ENCODE data around the gene SLC36A2.
"Not testable (repeated sequence)": the region's sequence is repeated elsewhere in the genome, so short reads cannot be mapped to it uniquely, and the experiment has no call there.

SLC36A2 gene

DNA sequence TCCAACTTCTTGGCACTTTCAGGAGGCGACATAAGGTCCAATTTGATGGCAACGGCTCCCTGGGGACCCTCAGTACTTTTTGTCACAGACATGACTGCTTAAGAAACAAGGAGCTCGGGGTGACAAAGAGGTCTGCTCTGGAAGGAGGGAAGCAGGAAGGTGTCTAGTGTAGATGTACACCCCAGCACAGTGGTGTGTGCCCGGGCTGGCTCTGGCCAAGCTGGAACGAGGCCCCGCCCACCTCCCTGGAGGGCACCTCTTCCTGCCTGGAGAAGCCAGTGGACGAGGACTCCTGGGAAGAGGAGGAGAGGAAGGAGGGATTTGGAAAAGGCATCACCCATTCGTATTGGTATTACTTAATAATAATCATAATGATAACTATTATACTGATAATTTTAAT, at the start of gene SLC36A2:
SLC36A2 (minus strand) TSS at position 191 of the 400 bp plus-strand sequence; CDS start at position 92, 99 bp downstream.
- no peak for DNase-seq (ENCODE audit: extremely low read depth in 1 of 2, low read depth in 1 of 2)

DNA sequence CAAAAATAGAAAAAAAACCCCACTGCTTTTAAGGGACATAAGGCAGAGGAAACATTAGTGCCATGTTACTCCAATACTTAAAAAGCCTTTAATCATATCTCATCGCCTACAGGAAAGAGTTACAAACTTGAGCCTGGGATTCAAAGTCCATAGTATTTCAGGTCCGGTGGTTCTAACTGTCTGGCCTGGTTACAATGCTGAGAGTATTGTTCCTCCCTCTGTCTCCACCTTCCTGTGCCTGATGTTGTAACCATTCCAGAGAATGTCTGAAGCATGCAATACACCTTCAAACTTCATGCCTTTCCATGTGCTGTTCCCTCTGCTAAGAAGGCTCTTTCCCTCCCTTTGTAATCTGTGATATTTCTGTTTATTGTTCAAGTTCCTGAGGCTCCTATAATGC, 41.6 kb upstream of the SLC36A2 start:
- DNase-seq (ENCODE audit: extremely low read depth in 1 of 2, low read depth in 1 of 2), result no peak

DNA sequence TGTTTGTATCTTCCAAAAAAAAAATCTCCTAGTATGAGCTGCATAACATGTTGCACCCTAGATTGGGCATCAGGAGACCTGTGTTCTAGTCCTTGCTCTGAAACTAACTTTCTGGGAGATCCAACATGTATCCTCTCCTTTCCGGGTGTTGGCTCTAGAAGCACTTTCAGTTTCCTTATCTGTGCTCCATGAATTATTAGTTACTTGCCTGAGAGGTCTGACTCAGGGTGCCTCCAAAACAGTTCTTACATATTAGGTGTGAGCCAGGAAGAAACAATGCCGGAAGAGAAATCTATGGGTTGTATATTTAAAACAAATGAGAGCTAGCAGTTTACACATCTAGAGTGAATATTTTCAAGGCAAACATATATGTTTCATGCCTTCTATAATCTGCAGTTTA, 36.7 kb upstream of the SLC36A2 start:
- no peak for DNase-seq (ENCODE audit: extremely low read depth in 1 of 2, low read depth in 1 of 2)

DNA sequence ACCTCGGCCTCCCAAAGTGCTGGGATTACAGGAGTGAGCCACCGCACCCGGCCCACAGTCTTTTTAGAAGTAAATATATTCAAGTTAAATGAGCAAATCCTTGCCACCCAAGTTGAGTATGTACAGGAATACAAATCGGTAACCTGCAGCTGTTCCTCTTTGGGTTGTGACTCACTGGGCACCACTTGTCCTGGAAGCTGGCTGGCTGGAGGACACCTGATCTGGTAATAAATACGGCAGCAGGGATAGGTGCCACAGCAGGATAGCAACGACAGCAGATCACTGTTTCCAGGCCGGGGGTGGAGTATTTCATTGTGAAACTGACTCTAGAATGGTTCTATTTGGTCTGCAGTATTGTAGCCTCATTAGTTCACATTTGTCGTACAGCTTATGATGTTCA, 35.7 kb upstream of the SLC36A2 start:
- no peak for DNase-seq (ENCODE audit: extremely low read depth in 1 of 2, low read depth in 1 of 2)

DNA sequence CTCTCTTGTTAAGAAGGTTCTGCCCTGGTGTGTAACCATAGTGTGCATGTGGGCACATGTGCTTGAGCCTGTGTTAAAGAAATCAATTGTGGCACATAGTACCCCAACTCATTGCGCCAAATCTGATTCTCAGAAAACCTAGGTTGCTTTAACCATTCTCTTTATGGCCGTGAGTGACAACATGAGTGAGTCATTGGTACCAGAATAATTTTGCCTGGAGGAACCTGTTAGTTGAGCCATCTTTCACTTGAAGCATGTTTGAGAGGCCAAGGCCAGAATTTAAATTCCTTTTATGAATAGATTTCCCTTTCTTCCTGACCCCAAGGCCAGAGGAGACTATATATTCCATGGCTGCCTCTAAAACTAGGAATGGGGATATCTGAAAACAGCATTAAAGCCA, 35.2 kb upstream of the SLC36A2 start:
- DNase-seq (ENCODE audit: extremely low read depth in 1 of 2, low read depth in 1 of 2), result no peak

DNA sequence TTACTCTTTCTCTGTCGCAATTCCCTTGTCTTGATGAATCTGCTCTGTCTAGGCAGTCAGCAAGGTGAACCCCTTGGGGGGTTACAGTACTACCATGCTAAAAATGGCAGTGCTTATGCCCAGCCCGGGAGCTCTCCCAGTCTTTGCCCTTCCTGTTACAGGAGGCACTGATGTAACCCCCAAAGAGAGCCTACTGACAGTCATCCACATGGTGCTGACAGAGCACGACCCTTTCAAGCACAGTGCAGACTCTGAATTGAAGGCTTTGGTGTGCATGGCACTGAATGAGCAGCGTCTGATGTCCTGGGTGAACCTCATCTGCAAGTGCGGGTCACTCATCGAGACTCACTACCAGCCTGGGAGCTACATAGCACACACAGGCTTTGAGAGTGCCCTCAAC, 34.5 kb upstream of the SLC36A2 start:
- DNase-seq (ENCODE audit: extremely low read depth in 1 of 2, low read depth in 1 of 2), result no peak

DNA sequence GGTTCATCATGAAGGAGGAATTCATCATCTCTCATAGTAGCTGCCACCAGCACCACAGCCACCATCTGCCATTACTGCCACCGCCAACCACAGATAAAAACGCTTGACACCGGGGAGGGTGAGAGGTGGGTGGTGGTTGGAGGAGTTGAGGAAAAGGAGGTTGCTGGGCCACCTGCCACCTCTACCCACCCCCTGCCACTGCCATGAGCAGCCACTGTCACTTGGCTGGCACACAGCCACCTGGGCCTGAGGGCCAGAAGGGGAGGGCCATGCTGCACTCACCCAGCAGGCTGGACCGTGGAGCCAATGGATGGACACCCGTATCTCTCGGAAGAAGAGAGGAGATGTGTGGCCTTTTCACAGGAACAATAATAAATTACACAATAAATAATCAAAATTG, 31.3 kb upstream of the SLC36A2 start:
- no peak for DNase-seq (ENCODE audit: extremely low read depth in 1 of 2, low read depth in 1 of 2)

DNA sequence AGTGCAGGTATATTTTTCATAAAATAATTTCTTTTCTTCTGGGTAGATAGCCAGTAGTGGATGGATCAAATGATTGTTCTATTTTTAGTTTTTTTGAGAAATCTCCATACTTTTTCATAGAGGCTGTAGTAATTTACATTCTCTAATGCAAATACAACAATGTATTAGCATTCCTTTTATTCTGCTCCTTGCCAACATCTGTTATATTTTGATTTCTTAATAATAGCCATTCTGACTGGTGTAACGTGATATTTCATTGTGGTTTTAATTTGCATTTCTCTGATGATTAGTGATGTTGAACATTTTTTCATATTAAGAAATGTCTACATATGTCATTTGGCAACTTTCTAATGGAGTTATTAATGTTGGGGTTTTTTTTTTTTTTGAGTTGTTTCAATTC, 27.2 kb upstream of the SLC36A2 start:
- no peak for DNase-seq (ENCODE audit: extremely low read depth in 1 of 2, low read depth in 1 of 2)

DNA sequence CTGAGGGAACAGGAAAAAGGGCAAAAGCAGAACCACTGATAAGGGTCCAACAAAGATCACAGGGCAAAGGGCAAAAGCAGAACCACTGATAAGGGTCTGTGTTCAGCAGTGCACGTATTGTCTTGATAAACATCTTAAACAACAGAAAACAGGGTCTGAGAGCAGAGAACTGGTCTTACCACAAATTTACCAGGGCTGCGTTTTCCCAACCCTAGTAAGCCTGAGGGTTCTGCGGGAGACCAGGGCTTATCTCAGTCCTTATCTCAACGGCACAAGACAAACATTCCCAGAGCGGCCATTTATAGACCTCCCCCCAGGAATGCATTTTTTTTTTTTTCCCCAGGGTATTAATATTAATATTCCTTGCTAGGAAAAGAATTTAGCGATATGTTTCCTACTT, 19.7 kb upstream of the SLC36A2 start:
- not testable (repeated sequence) for DNase-seq (ENCODE audit: extremely low read depth in 1 of 2, low read depth in 1 of 2)

DNA sequence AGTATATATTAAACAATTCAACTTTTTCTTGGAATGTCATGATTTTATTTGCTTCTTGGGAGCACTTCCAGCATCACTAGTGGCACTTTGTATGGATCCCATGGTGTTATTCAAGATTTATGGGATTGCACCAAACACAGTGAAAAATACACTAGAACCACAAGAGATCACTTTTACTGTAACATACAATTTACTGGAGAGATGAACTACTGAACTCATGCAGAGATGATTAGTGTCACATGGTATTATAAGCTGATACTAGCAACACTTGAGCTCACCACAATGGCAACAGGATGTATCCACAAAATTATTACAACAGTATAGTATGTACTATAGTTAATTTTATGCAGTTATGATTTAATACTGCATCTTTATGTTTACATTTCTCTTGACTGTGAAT, 16.3 kb upstream of the SLC36A2 start:
- DNase-seq (ENCODE audit: extremely low read depth in 1 of 2, low read depth in 1 of 2), result no peak

DNA sequence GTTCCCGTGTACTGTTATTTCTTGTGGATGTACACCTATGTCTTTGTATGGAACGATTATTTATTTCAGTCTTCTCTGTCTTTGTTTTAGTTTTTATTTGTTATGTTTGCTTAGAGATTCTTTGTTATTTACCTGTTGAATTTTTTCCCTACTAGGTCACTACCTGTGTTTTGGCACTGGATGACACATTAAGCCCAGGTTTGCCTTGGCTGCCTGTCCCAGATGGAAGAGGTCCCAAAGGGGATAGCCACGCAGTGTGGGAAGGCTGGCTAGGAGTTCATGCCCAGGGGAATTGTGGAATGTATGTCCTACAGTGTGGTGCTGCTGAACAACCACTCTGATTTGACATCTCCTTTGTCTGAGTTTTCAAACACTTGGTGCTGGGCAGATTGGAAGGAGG, 15.6 kb upstream of the SLC36A2 start:
- no peak for DNase-seq (ENCODE audit: extremely low read depth in 1 of 2, low read depth in 1 of 2)

DNA sequence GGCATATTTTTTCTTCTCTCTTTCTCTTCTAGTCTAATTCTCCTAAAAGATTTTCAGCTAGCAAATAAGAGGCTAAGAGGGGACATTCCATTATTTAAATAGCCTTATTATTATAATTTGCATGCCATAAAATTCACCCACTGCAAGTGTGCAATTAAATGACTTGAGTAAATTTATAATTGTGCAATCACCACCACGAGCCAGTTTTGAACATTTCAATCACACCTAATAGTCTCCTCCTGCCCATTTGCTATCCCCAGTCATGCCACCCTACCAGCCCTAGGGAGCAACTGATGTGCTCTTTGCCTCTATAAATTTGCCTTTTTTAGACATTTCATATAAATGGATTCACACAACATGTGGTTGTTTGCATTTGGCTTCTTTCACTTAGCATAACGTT, 12.0 kb upstream of the SLC36A2 start:
- DNase-seq (ENCODE audit: extremely low read depth in 1 of 2, low read depth in 1 of 2), result no peak

DNA sequence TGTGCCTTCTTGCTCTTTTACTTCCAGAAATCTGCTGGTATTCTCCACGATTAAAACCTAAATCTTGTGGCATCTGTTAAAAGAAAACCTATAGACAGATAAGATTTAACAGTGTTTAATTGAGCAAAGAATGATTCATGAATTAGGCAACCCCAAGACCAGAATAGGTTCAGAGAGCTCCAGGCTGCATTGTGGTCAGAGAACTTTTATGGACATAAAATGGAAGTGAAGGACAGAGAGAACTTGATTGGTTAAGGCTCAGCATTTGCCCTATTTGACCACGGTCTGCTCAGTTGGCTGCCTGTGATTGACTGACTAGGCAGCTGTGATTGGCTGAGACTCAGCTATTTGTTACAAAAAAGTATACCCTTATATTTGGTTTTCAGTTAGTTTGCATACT, 10.4 kb upstream of the SLC36A2 start:
- no peak for DNase-seq (ENCODE audit: extremely low read depth in 1 of 2, low read depth in 1 of 2)

DNA sequence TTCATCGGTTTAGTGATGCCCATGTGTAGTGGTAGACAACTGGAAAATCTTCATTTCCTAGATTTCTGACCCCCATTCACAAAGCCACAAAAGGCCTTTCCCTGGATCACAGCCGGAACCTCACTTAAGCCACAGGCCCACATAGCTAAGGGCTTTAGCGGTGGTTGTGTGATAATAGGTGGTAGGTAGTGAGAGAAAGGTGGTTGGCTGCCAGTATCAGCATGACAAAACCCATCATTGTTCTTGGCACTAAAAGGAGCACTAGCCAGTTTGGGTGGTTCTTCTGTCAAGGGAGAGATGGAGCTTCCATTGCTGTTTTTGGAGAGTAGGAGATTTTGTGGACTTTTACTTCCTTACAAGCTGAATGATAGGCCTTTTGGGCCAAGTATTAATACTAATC, 9.7 kb upstream of the SLC36A2 start:
- DNase-seq (ENCODE audit: extremely low read depth in 1 of 2, low read depth in 1 of 2), result no peak

DNA sequence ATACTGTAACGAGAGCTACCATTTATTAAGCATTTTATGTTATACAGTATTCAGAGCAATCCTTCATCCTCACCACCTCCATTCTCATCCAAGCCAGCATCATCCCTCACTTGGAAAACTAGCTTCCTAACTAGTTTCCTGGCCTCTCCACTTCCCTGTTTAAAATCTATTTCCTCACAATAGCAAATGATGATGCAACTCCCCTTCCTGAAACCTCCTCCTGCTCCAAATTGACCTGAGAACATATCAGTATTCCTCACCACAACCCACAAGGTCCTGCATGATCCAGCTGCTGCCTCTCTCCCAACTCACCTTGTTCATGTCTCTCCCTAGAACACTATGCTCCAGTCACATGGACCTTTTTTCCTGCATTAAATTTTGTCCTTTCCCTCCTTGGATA, 4.3 kb upstream of the SLC36A2 start:
- no peak for DNase-seq (ENCODE audit: extremely low read depth in 1 of 2, low read depth in 1 of 2)

DNA sequence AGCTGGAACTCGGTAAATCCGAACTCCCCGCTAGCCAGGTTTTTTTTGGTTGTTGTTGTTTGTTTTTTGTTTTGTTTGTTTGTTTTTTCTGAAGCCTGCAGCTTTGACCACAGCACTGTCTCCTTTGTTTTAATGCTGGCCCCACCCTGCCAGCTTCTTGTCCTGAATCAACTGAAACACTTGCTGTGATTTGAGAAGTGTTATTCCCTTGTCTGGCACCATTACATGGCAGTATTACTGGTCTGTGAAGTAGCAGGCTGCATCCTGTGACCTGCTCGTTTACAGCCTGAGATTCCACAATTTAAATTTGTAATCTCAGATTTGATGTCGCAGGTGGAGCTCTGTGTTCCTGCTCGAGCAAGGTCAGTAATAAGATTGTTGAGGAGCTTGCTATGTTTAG, 1.4 kb upstream of the SLC36A2 start:
- no peak for DNase-seq (ENCODE audit: extremely low read depth in 1 of 2, low read depth in 1 of 2)

DNA sequence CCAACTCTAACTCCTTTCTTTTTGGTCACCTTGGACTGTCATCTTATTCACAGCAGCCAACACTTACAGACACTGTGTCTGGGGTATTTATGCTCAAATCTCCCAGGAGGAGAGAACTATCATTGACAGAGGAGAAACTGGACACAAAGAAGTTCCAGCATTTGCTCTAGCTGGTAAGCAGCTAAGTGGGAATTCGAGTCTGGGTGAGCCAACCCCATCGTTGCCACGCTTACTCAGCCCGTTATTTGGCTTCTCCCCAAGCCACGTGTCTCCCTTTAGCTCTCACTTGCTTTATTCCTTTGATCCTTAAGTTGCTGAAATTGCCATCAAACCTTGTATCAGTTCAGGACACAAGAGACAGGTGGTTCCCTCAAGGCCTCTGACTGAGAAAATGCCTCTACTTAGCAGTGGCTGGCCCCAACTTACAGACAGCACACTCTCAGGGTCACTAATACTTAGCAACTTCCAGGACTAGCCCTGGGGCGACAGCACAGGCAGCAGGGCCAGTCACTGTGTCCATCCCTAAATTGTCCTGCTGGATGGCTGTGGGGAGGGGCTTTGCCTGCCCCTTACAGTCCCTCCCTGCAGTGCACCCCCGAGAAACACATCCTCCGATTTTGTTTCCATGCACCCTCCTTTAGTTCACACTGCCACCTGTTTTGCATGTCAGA, 1.4 kb downstream of the SLC36A2 start:
- DNase-seq (ENCODE audit: extremely low read depth in 1 of 2, low read depth in 1 of 2), result no peak

DNA sequence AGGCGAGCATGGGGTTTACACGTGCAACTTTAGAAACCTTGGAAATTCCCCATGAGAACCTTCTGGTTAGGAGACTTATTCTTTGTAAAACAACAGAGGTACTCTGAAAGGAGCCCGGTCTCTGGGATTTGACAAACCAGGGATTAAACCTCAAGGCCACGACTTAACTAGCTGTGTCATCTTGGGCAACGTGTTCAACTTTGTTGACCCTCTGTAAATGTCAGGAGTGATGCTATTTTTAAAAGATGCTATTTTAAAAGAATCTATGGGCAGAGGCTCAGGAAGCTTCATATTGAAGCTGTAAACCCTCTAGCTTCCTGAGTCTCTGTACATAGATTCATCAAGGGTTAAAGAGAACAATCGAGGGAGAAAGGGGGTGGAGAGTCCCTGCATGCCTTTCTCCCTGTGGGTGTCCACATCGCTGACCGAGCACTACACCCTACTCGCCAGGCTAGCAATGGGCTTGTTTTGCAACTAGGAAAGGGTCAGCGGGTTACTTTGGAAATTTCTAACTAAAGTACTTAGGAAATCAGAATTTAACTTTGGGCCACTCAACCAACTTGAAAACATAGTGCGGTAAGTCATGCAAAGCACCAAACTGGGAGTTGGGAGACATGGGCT, 2.1 kb downstream of the SLC36A2 start:
- no peak for DNase-seq (ENCODE audit: extremely low read depth in 1 of 2, low read depth in 1 of 2)

DNA sequence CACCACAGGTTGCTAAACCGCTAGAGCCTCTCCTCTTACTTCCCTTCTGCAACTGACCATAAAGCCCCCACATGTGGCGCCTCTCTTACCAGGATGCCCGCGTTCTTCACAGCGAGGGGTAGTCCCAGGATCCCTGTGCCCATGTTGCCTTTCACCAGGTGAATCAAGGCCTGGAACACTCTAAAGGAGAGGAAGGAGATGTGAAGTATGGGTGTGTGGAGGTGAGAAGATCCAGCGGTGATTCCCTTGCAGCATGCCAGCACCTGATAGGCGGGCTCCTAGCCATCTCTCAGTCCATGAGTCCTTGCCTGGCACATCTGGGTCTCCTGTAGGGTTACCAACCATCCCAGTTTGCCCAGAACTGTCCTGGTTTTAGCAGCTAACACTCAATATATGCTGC, 3.3 kb downstream of the SLC36A2 start:
- no peak for DNase-seq (ENCODE audit: extremely low read depth in 1 of 2, low read depth in 1 of 2)

DNA sequence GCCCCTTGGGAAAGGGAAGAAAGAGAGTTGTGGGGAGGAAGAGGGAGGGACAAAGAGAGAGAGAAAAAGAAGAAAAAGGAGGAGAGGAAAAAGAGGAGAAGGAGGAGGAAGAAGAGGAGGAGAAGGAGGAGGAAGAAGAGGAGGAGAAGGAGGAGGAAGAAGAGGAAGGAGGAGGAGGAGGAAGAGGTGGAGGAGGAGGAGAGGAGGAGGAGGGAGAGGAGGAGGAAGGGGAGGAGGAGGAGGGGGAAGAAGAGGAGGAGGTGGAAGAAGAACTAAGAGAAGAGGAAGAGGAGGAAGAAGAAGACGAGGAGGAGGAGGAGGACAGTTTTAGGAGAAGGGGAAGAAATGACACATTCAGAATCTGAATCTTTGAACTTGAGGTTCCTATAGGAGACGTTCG, 7.4 kb downstream of the SLC36A2 start:
- no peak for DNase-seq (ENCODE audit: extremely low read depth in 1 of 2, low read depth in 1 of 2)

DNA sequence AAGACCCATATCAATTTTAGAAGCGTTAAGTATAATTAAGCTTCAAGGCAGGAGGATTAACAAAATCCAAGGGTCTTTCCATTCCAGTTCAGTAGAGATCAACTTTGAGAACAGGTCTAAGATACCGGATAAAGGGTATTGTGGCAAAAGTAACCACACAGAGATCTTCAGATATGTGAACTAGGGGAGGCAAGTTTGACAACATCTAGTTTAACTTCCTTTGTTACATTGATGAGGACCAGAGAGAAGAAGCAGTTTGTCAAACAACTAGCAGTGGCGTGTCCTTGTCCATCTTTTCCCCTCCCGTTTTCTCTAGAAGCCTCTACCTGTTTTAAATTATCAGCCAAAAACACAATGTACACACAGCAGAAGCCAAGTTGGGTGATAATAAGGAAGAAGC, 8.6 kb downstream of the SLC36A2 start:
- DNase-seq (ENCODE audit: extremely low read depth in 1 of 2, low read depth in 1 of 2), result no peak

DNA sequence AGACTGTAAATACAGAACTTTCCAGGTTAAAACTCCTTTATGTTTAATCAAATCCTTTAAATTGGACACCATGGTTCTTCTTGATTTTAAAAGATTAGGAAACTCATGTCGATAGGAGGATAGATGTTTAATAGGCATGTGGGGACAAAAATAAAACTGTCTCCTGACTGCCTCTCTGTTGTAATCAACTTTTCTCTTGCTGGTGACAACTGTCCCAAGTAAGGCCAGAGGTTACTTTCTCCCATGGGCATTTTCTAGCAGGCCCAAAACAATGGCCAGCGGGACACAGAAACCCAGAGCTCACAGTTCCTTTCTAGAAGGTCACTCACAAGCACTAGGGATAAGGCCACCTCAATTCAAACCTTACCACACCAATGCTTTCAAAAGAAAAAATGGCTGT, 14.5 kb downstream of the SLC36A2 start:
- DNase-seq (ENCODE audit: extremely low read depth in 1 of 2, low read depth in 1 of 2), result no peak

DNA sequence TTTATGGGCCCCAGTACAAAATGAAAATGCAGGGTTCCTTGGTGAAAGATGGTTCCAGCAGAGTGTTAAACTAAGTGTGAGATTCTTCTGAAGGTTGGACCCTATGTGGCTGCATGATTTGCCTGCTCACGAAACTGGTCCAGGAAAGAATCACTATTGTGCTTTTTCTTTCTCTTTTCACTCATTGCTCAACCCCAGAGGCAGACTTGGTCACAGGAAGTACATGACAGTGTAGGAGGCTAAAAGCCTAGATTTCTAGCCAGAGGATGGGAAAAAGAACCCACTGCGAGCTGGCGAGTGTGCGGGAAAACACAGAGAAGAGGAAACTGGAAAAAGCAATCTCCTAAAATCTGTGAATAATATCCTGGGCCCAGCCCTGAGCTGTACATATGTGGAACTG, 18.6 kb downstream of the SLC36A2 start:
- no peak for DNase-seq (ENCODE audit: extremely low read depth in 1 of 2, low read depth in 1 of 2)

Measured in activated CD8-positive, alpha-beta memory T cell treated with anti-CD3 and anti-CD28 coated beads for 1 hour (primary cell).